DOHH2 (cell line): ENCODE results near the gene G3BP2.

Experiments used
- H3F3A ChIP-seq: fragments of 200-600 bp; sonication (generic), shearing (Covaris generic); 2 replicates; pipeline ENCODE4 v1.6.0; 2016; ENCODE audit warnings: antibody characterized with exemption, mild to moderate bottlenecking; ENCODE audit not compliant: control insufficient read depth, insufficient read depth
- H3K27ac ChIP-seq: fragments of 200-600 bp; sonication (generic); 2 replicates; pipeline ENCODE4 v1.5.1; 2014; ENCODE audit warnings: low read depth, mild to moderate bottlenecking, low read length, moderate library complexity
- H3K27me3 ChIP-seq: fragments of 200-600 bp; sonication (generic); 2 replicates; pipeline ENCODE4 v1.6.1; 2014; ENCODE audit warnings: mild to moderate bottlenecking, low read length, mixed read lengths; ENCODE audit not compliant: control insufficient read depth
- H3K36me3 ChIP-seq: fragments of 200-600 bp; sonication (generic); 2 replicates; pipeline ENCODE4 v1.6.1; 2014; ENCODE audit warnings: mild to moderate bottlenecking, low read length, moderate library complexity, mixed read lengths; ENCODE audit not compliant: control insufficient read depth
- H3K4me1 ChIP-seq: fragments of 200-600 bp; sonication (generic); 2 replicates; pipeline ENCODE4 v1.6.1; 2014; ENCODE audit warnings: mild to moderate bottlenecking, low read length, mixed read lengths; ENCODE audit not compliant: control insufficient read depth
- H3K4me2 ChIP-seq: fragments of 200-600 bp; sonication (generic); 2 replicates; pipeline ENCODE4 v1.6.0; 2014; ENCODE audit warnings: mild to moderate bottlenecking, low read length, moderate library complexity
- H3K4me3 ChIP-seq: fragments of 200-600 bp; sonication (generic); 2 replicates; pipeline ENCODE4 v1.5.1; 2014; ENCODE audit warnings: mild to moderate bottlenecking, low read length, mixed read lengths
- H3K79me2 ChIP-seq: fragments of 200-600 bp; sonication (generic); 2 replicates; pipeline ENCODE4 v1.6.1; 2014; ENCODE audit warnings: mild to moderate bottlenecking, low read length, mixed read lengths; ENCODE audit not compliant: control insufficient read depth
- H3K9me2 ChIP-seq: fragments of 200-600 bp; sonication (generic); replicated peaks from 2 replicates; pipeline ENCODE4 v1.6.1; 2014; ENCODE audit warnings: mild to moderate bottlenecking, low read length, mixed read lengths; ENCODE audit not compliant: control insufficient read depth
- H3K9me3 ChIP-seq: fragments of 200-600 bp; sonication (generic); 2 replicates; pipeline ENCODE4 v1.6.1; 2014; ENCODE audit warnings: antibody characterized with exemption, low read length, mixed read lengths; ENCODE audit not compliant: control insufficient read depth, insufficient read depth
- H4K20me1 ChIP-seq: fragments of 200-600 bp; sonication (generic); 2 replicates; pipeline ENCODE4 v1.6.0; 2014; ENCODE audit warnings: low read depth, mild to moderate bottlenecking, antibody characterized with exemption, low read length, moderate library complexity; ENCODE audit not compliant: control insufficient read depth, insufficient read depth
- CTCF ChIP-seq: fragments of 200-600 bp; sonication (generic); IDR thresholded peaks from one replicate; pipeline ENCODE4 v1.5.1; 2014; ENCODE audit warnings: antibody characterized with exemption, mild to moderate bottlenecking, low read depth, low read length; ENCODE audit not compliant: poor library complexity, severe bottlenecking
- EZH2phosphoT487 ChIP-seq: fragments of 200-600 bp; sonication (generic); IDR thresholded peaks from 2 replicates; pipeline ENCODE4 v1.6.1; 2017; ENCODE audit warnings: borderline replicate concordance, mild to moderate bottlenecking, antibody characterized with exemption, low read length, moderate library complexity, mixed read lengths

Gene G3BP2

GRCh38 chr4:75629239-75629638 lies 44.0 kb downstream of the G3BP2 start:
- H3K27ac ChIP-seq, result no peak overlapping the region
- H3K9me2 ChIP-seq, result no peaks in the 10 kb centered on the region
- H3K4me3 ChIP-seq, result no peak overlapping the region
- no peaks in the 10 kb centered on the region for H3K79me2 ChIP-seq
- H3K9me3 ChIP-seq, result no peaks in the 10 kb centered on the region
- peaks cover 4% of the 10 kb centered on the region for H3K4me1 ChIP-seq
- no peaks in the 10 kb centered on the region for H4K20me1 ChIP-seq
- H3K4me2 ChIP-seq, result no peak overlapping the region
- no peaks in the 10 kb centered on the region for H3F3A ChIP-seq
- H3K36me3 ChIP-seq, result no peaks in the 10 kb centered on the region
- TF ChIP-seq EZH2phosphoT487, result no peak
- TF ChIP-seq CTCF, result no peak
- no peaks in the 10 kb centered on the region for H3K27me3 ChIP-seq

GRCh38 chr4:75623026-75623425 lies 50.2 kb downstream of the G3BP2 start:
- Histone ChIP-seq H3K4me2 (no peak overlapping the region), H3K4me3 (no peak overlapping the region), H3K79me2 (no peaks in the 10 kb centered on the region), H3K9me2 (no peaks in the 10 kb centered on the region), H3K4me1 (no peaks in the 10 kb centered on the region), H3K36me3 (no peaks in the 10 kb centered on the region), H3K27ac (no peak overlapping the region), H3K27me3 (no peaks in the 10 kb centered on the region), H3K9me3 (no peaks in the 10 kb centered on the region), H3F3A (no peaks in the 10 kb centered on the region), H4K20me1 (no peaks in the 10 kb centered on the region)
- TF ChIP-seq EZH2phosphoT487, result no peak
- no peak for TF ChIP-seq CTCF

GRCh38 chr4:75621715-75622114 lies 51.5 kb downstream of the G3BP2 start:
- TF ChIP-seq CTCF, result no peak
- no peak for TF ChIP-seq EZH2phosphoT487
- no peak overlapping the region for H3K4me2 ChIP-seq
- H3K27me3 ChIP-seq, result no peaks in the 10 kb centered on the region
- no peaks in the 10 kb centered on the region for H3F3A ChIP-seq
- no peaks in the 10 kb centered on the region for H3K4me1 ChIP-seq
- no peaks in the 10 kb centered on the region for H3K9me3 ChIP-seq
- no peak overlapping the region for H3K27ac ChIP-seq
- no peaks in the 10 kb centered on the region for H4K20me1 ChIP-seq
- H3K36me3 ChIP-seq, result no peaks in the 10 kb centered on the region
- H3K4me3 ChIP-seq, result no peak overlapping the region
- no peaks in the 10 kb centered on the region for H3K79me2 ChIP-seq
- no peaks in the 10 kb centered on the region for H3K9me2 ChIP-seq

GRCh38 chr4:75612306-75612705 lies 60.9 kb downstream of the G3BP2 start:
- H3K79me2 ChIP-seq, result no peaks in the 10 kb centered on the region
- H3K27me3 ChIP-seq, result no peaks in the 10 kb centered on the region

More at GRCh38 chr4:75612306-75612705, 60.9 kb downstream of the G3BP2 start:
- H3F3A ChIP-seq, result no peaks in the 10 kb centered on the region
- no peak overlapping the region for H3K27ac ChIP-seq
- no peak overlapping the region for H3K4me2 ChIP-seq
- no peaks in the 10 kb centered on the region for H3K4me1 ChIP-seq
- no peak overlapping the region for H3K4me3 ChIP-seq
- no peak for TF ChIP-seq EZH2phosphoT487
- H4K20me1 ChIP-seq, result no peaks in the 10 kb centered on the region
- H3K36me3 ChIP-seq, result no peaks in the 10 kb centered on the region
- no peaks in the 10 kb centered on the region for H3K9me3 ChIP-seq
- H3K9me2 ChIP-seq, result no peaks in the 10 kb centered on the region
